Esophagus muscularis mucosa (tissue), 4 donors: ENCODE results near the gene TNFSF13B.

Experiments used
- EP300 ChIP-seq: sonication (generic); formaldehyde crosslinking; IDR thresholded peaks from one replicate; pipeline ENCODE4 v1.6.1; 2017; ENCODE audit warnings: antibody characterized with exemption
- POLR2A ChIP-seq: fragments of 450-650 bp; IDR thresholded peaks from one replicate; pipeline ENCODE4 v1.6.1; 2017; ENCODE audit warnings: antibody characterized with exemption, moderate library complexity, mild to moderate bottlenecking, low read depth
- POLR2AphosphoS5 ChIP-seq, 2 donors: sonication (generic); formaldehyde crosslinking; IDR thresholded peaks; one replicate each; pipeline ENCODE4 v1.6.1; 2017; ENCODE audit warnings: antibody characterized with exemption in 2 of 2
- TF ChIP-seq, protein P1 (sequence below), 3 experiments: fragments of 200-600 bp in 2 of 3; fragments of 450-650 bp in 1 of 3; sonication (generic) in 2 of 3; IDR thresholded peaks; one replicate each; pipeline ENCODE4 v1.5.1; 2017 to 2019; ENCODE audit warnings: antibody characterized with exemption in 3 of 3, mild to moderate bottlenecking in 2 of 3, moderate library complexity in 1 of 3

DNA sequence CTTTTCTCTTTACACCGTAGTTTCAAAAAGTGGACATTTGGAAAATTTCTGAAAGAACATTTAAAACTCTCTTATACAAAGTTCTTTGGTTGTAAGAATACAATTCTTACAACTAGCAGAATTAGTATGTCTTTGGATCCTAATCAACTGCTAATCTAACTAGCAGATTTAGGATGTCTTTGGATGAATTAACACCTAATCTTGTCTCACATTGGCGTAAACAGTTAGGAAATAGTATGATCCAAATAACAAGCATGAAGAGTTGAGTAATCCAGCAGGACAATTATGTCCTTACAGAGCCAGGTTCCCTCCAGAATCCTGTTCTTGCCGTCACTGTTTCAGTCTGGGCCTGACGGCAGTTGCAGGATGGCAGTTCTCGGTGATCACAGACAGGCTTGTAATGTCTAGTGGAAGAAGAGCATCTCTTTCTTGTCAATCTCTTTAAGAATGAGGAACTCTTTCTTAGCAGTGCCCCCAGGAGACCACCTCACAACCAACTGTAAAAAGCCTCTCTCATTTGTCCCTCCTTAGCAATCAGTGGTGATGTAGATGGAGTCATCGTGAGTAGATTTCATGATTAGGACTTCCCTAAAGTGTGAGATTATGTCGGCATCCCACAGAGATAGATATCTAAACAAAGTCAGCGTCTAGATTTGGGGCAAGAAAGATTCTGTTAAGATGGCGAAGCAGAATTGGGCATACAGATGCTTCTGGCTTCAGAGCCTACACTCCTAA, 5.7 kb upstream of the TNFSF13B start:
- TF ChIP-seq, protein P1, sequence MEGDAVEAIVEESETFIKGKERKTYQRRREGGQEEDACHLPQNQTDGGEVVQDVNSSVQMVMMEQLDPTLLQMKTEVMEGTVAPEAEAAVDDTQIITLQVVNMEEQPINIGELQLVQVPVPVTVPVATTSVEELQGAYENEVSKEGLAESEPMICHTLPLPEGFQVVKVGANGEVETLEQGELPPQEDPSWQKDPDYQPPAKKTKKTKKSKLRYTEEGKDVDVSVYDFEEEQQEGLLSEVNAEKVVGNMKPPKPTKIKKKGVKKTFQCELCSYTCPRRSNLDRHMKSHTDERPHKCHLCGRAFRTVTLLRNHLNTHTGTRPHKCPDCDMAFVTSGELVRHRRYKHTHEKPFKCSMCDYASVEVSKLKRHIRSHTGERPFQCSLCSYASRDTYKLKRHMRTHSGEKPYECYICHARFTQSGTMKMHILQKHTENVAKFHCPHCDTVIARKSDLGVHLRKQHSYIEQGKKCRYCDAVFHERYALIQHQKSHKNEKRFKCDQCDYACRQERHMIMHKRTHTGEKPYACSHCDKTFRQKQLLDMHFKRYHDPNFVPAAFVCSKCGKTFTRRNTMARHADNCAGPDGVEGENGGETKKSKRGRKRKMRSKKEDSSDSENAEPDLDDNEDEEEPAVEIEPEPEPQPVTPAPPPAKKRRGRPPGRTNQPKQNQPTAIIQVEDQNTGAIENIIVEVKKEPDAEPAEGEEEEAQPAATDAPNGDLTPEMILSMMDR (IDR thresholded peaks at IDR 0.05), result no peak
- TF ChIP-seq POLR2AphosphoS5 (IDR thresholded peaks at IDR 0.05) (no peak), POLR2A (no peak), EP300 (no peak)
